T-cell (primary cell): ENCODE results near the gene CUEDC1. TPM values are rescaled to one million over a fixed set of nuclear protein-coding genes. Genes with fewer than 3 reads are reported as not detected.

Source experiments
- ATAC-seq, 4 experiments: fragments of 200-7000 bp in 3 of 4; fragments of 150-1000 bp in 1 of 4; cut with Tn5 transposase; replicated peaks in 1 of 4; 1 replicate in 3 of 4; 2 replicates in 1 of 4; pipeline ENCODE4 v1.10.0; 2021; ENCODE audit warnings: moderate library complexity in 3 of 4, mild to moderate bottlenecking in 2 of 4, moderate number of reproducible peaks in 1 of 4
- CTCF ChIA-PET, 2 donors: fragments of 300-600 bp; sonication (Branson Sonifier 250); formaldehyde crosslinking; loops; one replicate each; lab custom pipeline; 2022; ENCODE audit warnings: antibody characterized with exemption in 2 of 2; lab: Charles Lee
- POLR2A ChIA-PET, 2 donors: fragments of 300-600 bp; sonication (Branson Sonifier 250); formaldehyde crosslinking; loops; one replicate each; lab custom pipeline; 2022; ENCODE audit warnings: antibody characterized with exemption in 2 of 2; lab: Charles Lee
- DNase-seq, 35 experiments: peaks; one replicate each; pipeline versions ENCODE4 v3.0.0 to v3.0.0-alpha.2; 2013 to 2023
- H3K27ac ChIP-seq: one replicate; pipeline ENCODE4 v1.5.1; 2013; ENCODE audit warnings: low read length
- H3K27me3 ChIP-seq, 2 experiments: replicated peaks in 1 of 2; 1 replicate in 1 of 2; 2 replicates in 1 of 2; pipeline versions ENCODE4 v1.6.1 to v1.7.0; 2013; ENCODE audit warnings: low read length in 1 of 2, mixed read lengths in 1 of 2; ENCODE audit not compliant: control insufficient read depth in 2 of 2, insufficient read depth in 2 of 2; ENCODE audit errors: extremely low read depth in 1 of 2
- H3K36me3 ChIP-seq, 2 donors: 1 replicate in 1 of 2; 2 replicates in 1 of 2; pipeline versions ENCODE4 v1.6.1 to v1.7.0; 2013; ENCODE audit warnings: low read length in 1 of 2; ENCODE audit not compliant: control insufficient read depth in 2 of 2, insufficient read depth in 1 of 2; ENCODE audit errors: extremely low read depth in 1 of 2
- H3K4me1 ChIP-seq, 2 experiments: 1 replicate in 1 of 2; 2 replicates in 1 of 2; pipeline versions ENCODE4 v1.6.1 to v1.7.0; 2013; ENCODE audit warnings: low read length in 2 of 2, mixed read lengths in 1 of 2; ENCODE audit not compliant: insufficient read depth in 2 of 2, control insufficient read depth in 1 of 2; ENCODE audit errors: extremely low read depth in 1 of 2
- H3K4me3 ChIP-seq, 2 donors: 1 replicate in 1 of 2; 2 replicates in 1 of 2; pipeline versions ENCODE4 v1.5.1 to v1.7.0; 2013; ENCODE audit warnings: mild to moderate bottlenecking in 2 of 2, low read length in 1 of 2, moderate library complexity in 1 of 2; ENCODE audit not compliant: control insufficient read depth in 1 of 2; ENCODE audit errors: extremely low read depth in 1 of 2
- H3K9me3 ChIP-seq: 2 replicates; pipeline ENCODE4 v1.7.0; 2013
- H3K27ac Mint-ChIP-seq, 2 donors: one replicate each; pipeline ENCODE4 v1.8.0; 2020 to 2021; ENCODE audit warnings: mild to moderate bottlenecking in 2 of 2, mixed read lengths in 2 of 2
- H3K27me3 Mint-ChIP-seq, 2 donors: one replicate each; pipeline ENCODE4 v1.8.0; 2021 to 2022; ENCODE audit warnings: mixed read lengths in 2 of 2
- H3K36me3 Mint-ChIP-seq: one replicate; pipeline ENCODE4 v1.8.0; 2021; ENCODE audit warnings: mixed read lengths
- H3K4me1 Mint-ChIP-seq, 3 donors: one replicate each; pipeline ENCODE4 v1.8.0; 2020 to 2022; ENCODE audit warnings: mixed read lengths in 3 of 3, mild to moderate bottlenecking in 1 of 3
- H3K4me3 Mint-ChIP-seq, 3 donors: one replicate each; pipeline ENCODE4 v1.8.0; 2020 to 2022; ENCODE audit warnings: mild to moderate bottlenecking in 3 of 3, mixed read lengths in 3 of 3, moderate library complexity in 3 of 3
- H3K9me3 Mint-ChIP-seq, 3 donors: one replicate each; pipeline ENCODE4 v1.8.0; 2020 to 2022; ENCODE audit warnings: mixed read lengths in 3 of 3
- WGBS: methylation state at CpG from one replicate; pipeline ENCODE4 v1.1.5; 2013; ENCODE audit warnings: missing lambda C conversion rate; ENCODE audit not compliant: insufficient coverage; 5-methylcytosine and 5-hydroxymethylcytosine counted together
- total RNA-seq, 35 experiments: library from RNA in 6 of 35; stranded (reverse) in 6 of 35; fragments of 120-200 nt in 1 of 35; gene quantifications; one replicate each; pipeline versions ENCODE4 v1.2.1 to v1.2.4 and lab custom pipeline; 2013 to 2026

CUEDC1 gene
- total RNA-seq, 5 donors from 2014 or later (not counting 1 experiment from before 2014, with no cell fraction given): 0.33 to 1.4 (median 0.74) TPM; not detected in 1

GRCh38 chr17:57972151-57972550, 16.9 kb upstream of the CUEDC1 start:
- Histone ChIP-seq H3K27me3 (no peaks in the 10 kb centered on the region), H3K9me3 (no peaks in the 10 kb centered on the region), H3K36me3 (peaks cover 0 to 42% of the 10 kb centered on the region in 2 donors), H3K27ac (no peak overlapping the region), H3K4me1 (no peaks in the 10 kb centered on the region), H3K4me3 (no peak overlapping the region)
- Mint-ChIP-seq H3K36me3 (peaks cover 36% of the 10 kb centered on the region), H3K4me1 (peaks cover 0 to 3% (median 2%) of the 10 kb centered on the region in 3 donors), H3K27me3 (no peaks in the 10 kb centered on the region), H3K27ac (no peak overlapping the region), H3K9me3 (no peaks in the 10 kb centered on the region), H3K4me3 (no peak overlapping the region)
- CTCF ChIA-PET: interaction anchor here in 1 of 2 donors (0.5 kb wide), 1 partner anchor 45 kb away, joined by 5 read pairs; no protein-coding TSS in a partner anchor
- POLR2A ChIA-PET: no interaction called here
- no peak for ATAC-seq
- WGBS: no CpG with 5 or more reads among the region's 1 CpG
- DNase-seq: no peak

GRCh38 chr17:57971572-57971971, 16.4 kb upstream of the CUEDC1 start:
- Histone ChIP-seq H3K4me1 (no peaks in the 10 kb centered on the region), H3K36me3 (peaks cover 0 to 37% of the 10 kb centered on the region in 2 donors), H3K27ac (no peak overlapping the region), H3K9me3 (no peaks in the 10 kb centered on the region), H3K27me3 (no peaks in the 10 kb centered on the region), H3K4me3 (no peak overlapping the region)
- DNase-seq: no peak
- no peak overlapping the region for H3K4me3 Mint-ChIP-seq
- H3K27ac Mint-ChIP-seq: no peak overlapping the region
- H3K9me3 Mint-ChIP-seq: no peaks in the 10 kb centered on the region
- H3K36me3 Mint-ChIP-seq: peaks cover 30% of the 10 kb centered on the region
- H3K27me3 Mint-ChIP-seq: no peaks in the 10 kb centered on the region
- 100% methylated on average over 2 of the region's 10 CpGs for WGBS
- CTCF ChIA-PET: no interaction called here
- H3K4me1 Mint-ChIP-seq: peaks cover 0 to 3% (median 2%) of the 10 kb centered on the region in 3 donors
- ATAC-seq: no peak
- POLR2A ChIA-PET: no interaction called here

GRCh38 chr17:57970710-57971109, 15.5 kb upstream of the CUEDC1 start:
- no peak overlapping the region for H3K27ac Mint-ChIP-seq
- no peak overlapping the region for H3K27ac ChIP-seq
- H3K27me3 ChIP-seq: peaks cover 0 to 3% of the 10 kb centered on the region in 2 experiments
- POLR2A ChIA-PET: no interaction called here
- H3K4me1 ChIP-seq: no peaks in the 10 kb centered on the region
- no peaks in the 10 kb centered on the region for H3K9me3 ChIP-seq
- ATAC-seq: no peak
- no peaks in the 10 kb centered on the region for H3K9me3 Mint-ChIP-seq
- H3K27me3 Mint-ChIP-seq: no peaks in the 10 kb centered on the region
- DNase-seq: no peak
- CTCF ChIA-PET: interaction anchor here in 1 of 2 donors (0.6 kb wide), 1 partner anchor 23 kb away, joined by 3 read pairs; no protein-coding TSS in a partner anchor
- H3K36me3 Mint-ChIP-seq: peaks cover 23% of the 10 kb centered on the region
- no peaks in the 10 kb centered on the region for H3K4me1 Mint-ChIP-seq
- H3K36me3 ChIP-seq: peaks cover 0 to 28% of the 10 kb centered on the region in 2 donors
- WGBS: 100% methylated on average over 1 of the region's 4 CpGs
- no peak overlapping the region for H3K4me3 Mint-ChIP-seq
- no peak overlapping the region for H3K4me3 ChIP-seq

- peaks cover 7% of the 10 kb centered on the region for H3K36me3 Mint-ChIP-seq
- no peak overlapping the region for H3K4me3 ChIP-seq
- no peak overlapping the region for H3K27ac ChIP-seq
- peaks cover 0 to 7% of the 10 kb centered on the region in 2 experiments for H3K27me3 ChIP-seq
- ATAC-seq (no peak), DNase-seq (no peak)
- no peaks in the 10 kb centered on the region for H3K4me1 ChIP-seq
- no CpG with 5 or more reads among the region's 1 CpG for WGBS
- H3K9me3 ChIP-seq: no peaks in the 10 kb centered on the region
- ChIA-PET POLR2A (interaction anchor here in 1 of 2 donors (0.5 kb wide), 1 partner anchor 10 kb away, joined by 3 read pairs; no protein-coding TSS in a partner anchor), CTCF (no interaction called here)
- H3K9me3 Mint-ChIP-seq: no peaks in the 10 kb centered on the region
- H3K27me3 Mint-ChIP-seq: no peaks in the 10 kb centered on the region
- no peak overlapping the region for H3K4me3 Mint-ChIP-seq
- no peaks in the 10 kb centered on the region for H3K4me1 Mint-ChIP-seq
- peaks cover 0 to 10% of the 10 kb centered on the region in 2 donors for H3K36me3 ChIP-seq
- no peak overlapping the region for H3K27ac Mint-ChIP-seq
These were observed 13.2 kb upstream of the CUEDC1 start for GRCh38 chr17:57968456-57968855.

- Histone ChIP-seq H3K9me3 (no peaks in the 10 kb centered on the region), H3K36me3 (no peaks in the 10 kb centered on the region), H3K27ac (no peak overlapping the region), H3K4me3 (no peak overlapping the region), H3K27me3 (peaks cover 0 to 7% of the 10 kb centered on the region in 2 experiments), H3K4me1 (no peaks in the 10 kb centered on the region)
- H3K36me3 Mint-ChIP-seq: no peaks in the 10 kb centered on the region
- no peaks in the 10 kb centered on the region for H3K27me3 Mint-ChIP-seq
- H3K9me3 Mint-ChIP-seq: no peaks in the 10 kb centered on the region
- ChIA-PET CTCF (interaction anchor here in 1 of 2 donors (0.8 kb wide), 1 partner anchor 390 kb away, joined by 3 read pairs; no protein-coding TSS in a partner anchor), POLR2A (no interaction called here)
- ATAC-seq: no peak
- no peak for DNase-seq
- no peaks in the 10 kb centered on the region for H3K4me1 Mint-ChIP-seq
- H3K4me3 Mint-ChIP-seq: no peak overlapping the region
- H3K27ac Mint-ChIP-seq: no peak overlapping the region
- 76% methylated on average over 2 of the region's 5 CpGs for WGBS
These were observed 11.7 kb upstream of the CUEDC1 start for GRCh38 chr17:57966875-57967274.

- H3K27ac ChIP-seq: no peak overlapping the region
- DNase-seq: no peak
- no peak overlapping the region for H3K27ac Mint-ChIP-seq
- H3K4me3 ChIP-seq: no peak overlapping the region
- H3K36me3 Mint-ChIP-seq: no peaks in the 10 kb centered on the region
- H3K9me3 ChIP-seq: no peaks in the 10 kb centered on the region
- H3K4me1 Mint-ChIP-seq: no peaks in the 10 kb centered on the region
- peaks cover 0 to 7% of the 10 kb centered on the region in 2 experiments for H3K27me3 ChIP-seq
- H3K27me3 Mint-ChIP-seq: no peaks in the 10 kb centered on the region
- no peaks in the 10 kb centered on the region for H3K36me3 ChIP-seq
- H3K4me1 ChIP-seq: no peaks in the 10 kb centered on the region
- H3K9me3 Mint-ChIP-seq: no peaks in the 10 kb centered on the region
- ChIA-PET POLR2A (no interaction called here), CTCF (interaction anchor here in 1 of 2 donors (0.8 kb wide), 1 partner anchor 391 kb away, joined by 3 read pairs; no protein-coding TSS in a partner anchor)
- H3K4me3 Mint-ChIP-seq: no peak overlapping the region
- ATAC-seq: no peak
- 94% methylated on average over 4 of the region's 5 CpGs for WGBS
These were observed 11.0 kb upstream of the CUEDC1 start for GRCh38 chr17:57966246-57966645.
